Vagina (tissue), 2 donors: ENCODE measurements around the gene RIPK3. TPM values are rescaled to one million over a fixed set of nuclear protein-coding genes. Genes with fewer than 3 reads are reported as not detected.

ENCODE experiments used
- DNase-seq, 2 donors: peaks; one replicate each; pipeline ENCODE4 v3.0.0-alpha.2; 2017; ENCODE audit errors: extremely low spot score in 2 of 2
- H3K27ac ChIP-seq: fragments of 200-600 bp; sonication (generic); one replicate; pipeline ENCODE4 v1.5.1; 2019
- H3K27me3 ChIP-seq: fragments of 200-600 bp; sonication (generic); one replicate; pipeline ENCODE4 v1.5.1; 2019
- H3K36me3 ChIP-seq, 2 donors: fragments of 200-600 bp; sonication (generic); one replicate each; pipeline ENCODE4 v1.5.1; 2017 to 2019
- H3K4me1 ChIP-seq: fragments of 200-600 bp; sonication (generic); one replicate; pipeline ENCODE4 v1.5.1; 2019
- H3K4me3 ChIP-seq, 2 donors: fragments of 200-600 bp; sonication (generic); 1 replicate in 1 of 2; 2 replicates in 1 of 2; pipeline ENCODE4 v1.5.1; 2016 to 2019
- H3K9me3 ChIP-seq: fragments of 200-600 bp; sonication (generic); one replicate; pipeline ENCODE4 v1.5.1; 2019
- CTCF ChIP-seq, 3 experiments: fragments of 450-650 bp in 2 of 3; fragments of 200-600 bp in 1 of 3; sonication (generic) in 1 of 3; IDR thresholded peaks; one replicate each; pipeline ENCODE4 v1.5.1; 2017 to 2019; ENCODE audit warnings: antibody characterized with exemption in 3 of 3, mild to moderate bottlenecking in 2 of 3, moderate library complexity in 2 of 3
- POLR2A ChIP-seq, 2 donors: fragments of 450-650 bp; IDR thresholded peaks; one replicate each; pipeline ENCODE4 v1.6.1; 2017; ENCODE audit warnings: antibody characterized with exemption in 2 of 2, mild to moderate bottlenecking in 2 of 2, moderate library complexity in 2 of 2
- POLR2AphosphoS5 ChIP-seq, 2 donors: sonication (generic); formaldehyde crosslinking; IDR thresholded peaks; one replicate each; pipeline ENCODE4 v1.9.0; 2017; ENCODE audit warnings: antibody characterized with exemption in 2 of 2, mild to moderate bottlenecking in 2 of 2, low read depth in 1 of 2; ENCODE audit not compliant: insufficient read depth in 1 of 2
- intact Hi-C: fragments of 100-400 bp; cut with DNase I; formaldehyde crosslinking; loops from one replicate; pipeline ENCODE4 v1.15.1; 2023
- total RNA-seq: library from RNA; depleted of rRNA; stranded (reverse); fragments of >200 nt; gene quantifications from one replicate; pipeline ENCODE4 v1.2.3, GENCODE V29; 2016

Gene RIPK3
- total RNA-seq, 1 donor from 2014 or later: 10.1 TPM

GRCh38 chr14:24363401-24363800 lies 23.6 kb upstream of the RIPK3 start:
- H3K27me3 ChIP-seq: no peaks in the 10 kb centered on the region
- no peak overlapping the region for H3K4me3 ChIP-seq
- no peak for DNase-seq
- TF ChIP-seq POLR2A (IDR thresholded peaks at IDR 0.05): no peak
- TF ChIP-seq POLR2AphosphoS5 (IDR thresholded peaks at IDR 0.05; ENCODE audit: insufficient read depth in 1 of 2, low read depth in 1 of 2): no peak
- TF ChIP-seq CTCF (IDR thresholded peaks at IDR 0.05): no peak
- H3K27ac ChIP-seq: no peak overlapping the region
- no peaks in the 10 kb centered on the region for H3K9me3 ChIP-seq
- peaks cover 26% of the 10 kb centered on the region for H3K4me1 ChIP-seq
- intact Hi-C loops: no loop called here
- no peaks in the 10 kb centered on the region for H3K36me3 ChIP-seq

- Histone ChIP-seq H3K4me3 (no peak overlapping the region), H3K27ac (no peak overlapping the region), H3K27me3 (no peaks in the 10 kb centered on the region), H3K4me1 (peaks cover 18% of the 10 kb centered on the region), H3K9me3 (no peaks in the 10 kb centered on the region), H3K36me3 (no peaks in the 10 kb centered on the region)
- DNase-seq: no peak
- intact Hi-C loops: no loop called here
- no peak for TF ChIP-seq POLR2AphosphoS5 (IDR thresholded peaks at IDR 0.05; ENCODE audit: insufficient read depth in 1 of 2, low read depth in 1 of 2)
- TF ChIP-seq CTCF (IDR thresholded peaks at IDR 0.05): no peak
- TF ChIP-seq POLR2A (IDR thresholded peaks at IDR 0.05): no peak
These were observed 22.6 kb upstream of the RIPK3 start for GRCh38 chr14:24362241-24362960.

GRCh38 chr14:24361326-24361725 lies 21.5 kb upstream of the RIPK3 start:
- intact Hi-C loops: no loop called here
- no peak for DNase-seq
- no peak overlapping the region for H3K4me3 ChIP-seq
- H3K36me3 ChIP-seq: no peaks in the 10 kb centered on the region
- H3K27me3 ChIP-seq: no peaks in the 10 kb centered on the region
- TF ChIP-seq CTCF (IDR thresholded peaks at IDR 0.05) (no peak), POLR2AphosphoS5 (IDR thresholded peaks at IDR 0.05; ENCODE audit: insufficient read depth in 1 of 2, low read depth in 1 of 2) (no peak)
- no peak overlapping the region for H3K27ac ChIP-seq
- H3K4me1 ChIP-seq: peaks cover 10% of the 10 kb centered on the region
- H3K9me3 ChIP-seq: no peaks in the 10 kb centered on the region

GRCh38 chr14:24360281-24360680 lies 20.5 kb upstream of the RIPK3 start:
- Histone ChIP-seq H3K4me3 (no peak overlapping the region), H3K9me3 (no peaks in the 10 kb centered on the region)
- TF ChIP-seq POLR2AphosphoS5 (IDR thresholded peaks at IDR 0.05; ENCODE audit: insufficient read depth in 1 of 2, low read depth in 1 of 2) (no peak), POLR2A (IDR thresholded peaks at IDR 0.05) (no peak), CTCF (IDR thresholded peaks at IDR 0.05) (no peak)

GRCh38 chr14:24356208-24356607 lies 16.4 kb upstream of the RIPK3 start:
- Histone ChIP-seq H3K4me1 (no peaks in the 10 kb centered on the region), H3K27me3 (no peaks in the 10 kb centered on the region), H3K4me3 (no peak overlapping the region), H3K27ac (no peak overlapping the region), H3K9me3 (no peaks in the 10 kb centered on the region), H3K36me3 (no peaks in the 10 kb centered on the region)
- intact Hi-C loops: no loop called here
- DNase-seq: no peak
- TF ChIP-seq POLR2AphosphoS5 (IDR thresholded peaks at IDR 0.05; ENCODE audit: insufficient read depth in 1 of 2, low read depth in 1 of 2): no peak
- no peak for TF ChIP-seq POLR2A (IDR thresholded peaks at IDR 0.05)
- no peak for TF ChIP-seq CTCF (IDR thresholded peaks at IDR 0.05)

More at GRCh38 chr14:24360281-24360680, 20.5 kb upstream of the RIPK3 start:
- no peak for DNase-seq
- Histone ChIP-seq H3K27me3 (no peaks in the 10 kb centered on the region), H3K4me1 (peaks cover 2% of the 10 kb centered on the region), H3K36me3 (no peaks in the 10 kb centered on the region), H3K27ac (no peak overlapping the region)
- intact Hi-C loops: no loop called here
